Prostate gland (tissue), 2 donors: ENCODE measurements around the gene NFKBIB.

Experiments
- CTCF ChIP-seq, 4 experiments: fragments of 200-600 bp in 2 of 4; fragments of 450-650 bp in 2 of 4; sonication (generic) in 2 of 4; IDR thresholded peaks; 1 replicate in 3 of 4; 2 replicates in 1 of 4; pipeline ENCODE4 v1.5.1; 2016 to 2019; ENCODE audit warnings: antibody characterized with exemption in 4 of 4, mild to moderate bottlenecking in 2 of 4, moderate library complexity in 2 of 4
- POLR2A ChIP-seq: fragments of 450-650 bp; IDR thresholded peaks from one replicate; pipeline ENCODE4 v1.6.1; 2016; ENCODE audit warnings: antibody characterized with exemption, mild to moderate bottlenecking
- POLR2AphosphoS5 ChIP-seq: sonication (generic); formaldehyde crosslinking; IDR thresholded peaks from one replicate; pipeline ENCODE4 v1.6.1; 2017; ENCODE audit warnings: antibody characterized with exemption

GRCh38 chr19:38900743-38901190, 998 bp downstream of the NFKBIB start:
- TF ChIP-seq CTCF (IDR thresholded peaks at IDR 0.05) (no peak), POLR2A (no peak), POLR2AphosphoS5 (no peak)
